ENCODE results near the gene SPECC1. TPM values are rescaled to one million over a fixed set of nuclear protein-coding genes. Genes with fewer than 3 reads are reported as not detected.

SPECC1 gene
- total RNA-seq, 1 donor from 2014 or later: 35.6 TPM

GRCh38 chr17:20039037-20039436 lies 29.9 kb downstream of the SPECC1 start:
- Mint-ChIP-seq H3K9me3 (no peaks in the 10 kb centered on the region), H3K27ac (no peak overlapping the region), H3K27me3 (ENCODE audit: low read depth) (peaks cover 16% of the 10 kb centered on the region), H3K4me1 (no peaks in the 10 kb centered on the region), H3K4me3 (no peak overlapping the region), H3K36me3 (no peaks in the 10 kb centered on the region)
- DNase-seq (ENCODE audit: low spot score in 2 of 2, unreplicated experiment in 2 of 2): no peak
- no peak for TF ChIP-seq CTCF (IDR thresholded peaks at IDR 0.05; ENCODE audit: unreplicated experiment)

- Mint-ChIP-seq H3K9me3 (no peaks in the 10 kb centered on the region), H3K27me3 (ENCODE audit: low read depth) (peaks cover 14% of the 10 kb centered on the region), H3K27ac (no peak overlapping the region), H3K36me3 (no peaks in the 10 kb centered on the region), H3K4me3 (no peak overlapping the region), H3K4me1 (no peaks in the 10 kb centered on the region)
- TF ChIP-seq CTCF (IDR thresholded peaks at IDR 0.05; ENCODE audit: unreplicated experiment): no peak
- DNase-seq (ENCODE audit: low spot score in 2 of 2, unreplicated experiment in 2 of 2): no peak
These were observed 31.1 kb downstream of the SPECC1 start for GRCh38 chr17:20040216-20040615.

GRCh38 chr17:20043021-20043420 lies 33.9 kb downstream of the SPECC1 start:
- H3K36me3 Mint-ChIP-seq: no peaks in the 10 kb centered on the region
- peaks cover 29% of the 10 kb centered on the region for H3K27me3 Mint-ChIP-seq (ENCODE audit: low read depth)
- no peak for DNase-seq (ENCODE audit: low spot score in 2 of 2, unreplicated experiment in 2 of 2)
- H3K27ac Mint-ChIP-seq: no peak overlapping the region
- H3K4me1 Mint-ChIP-seq: no peaks in the 10 kb centered on the region
- peaks cover 6% of the 10 kb centered on the region for H3K9me3 Mint-ChIP-seq
- H3K4me3 Mint-ChIP-seq: no peak overlapping the region
- TF ChIP-seq CTCF (IDR thresholded peaks at IDR 0.05; ENCODE audit: unreplicated experiment): no peak

GRCh38 chr17:20045476-20045875 lies 36.3 kb downstream of the SPECC1 start:
- Mint-ChIP-seq H3K4me3 (no peak overlapping the region), H3K27me3 (ENCODE audit: low read depth) (peaks cover 24% of the 10 kb centered on the region), H3K9me3 (peaks cover 6% of the 10 kb centered on the region), H3K4me1 (no peaks in the 10 kb centered on the region), H3K36me3 (no peaks in the 10 kb centered on the region), H3K27ac (no peak overlapping the region)
- no peak for DNase-seq (ENCODE audit: low spot score in 2 of 2, unreplicated experiment in 2 of 2)
- no peak for TF ChIP-seq CTCF (IDR thresholded peaks at IDR 0.05; ENCODE audit: unreplicated experiment)

- H3K27me3 Mint-ChIP-seq (ENCODE audit: low read depth): peaks cover 19% of the 10 kb centered on the region
- no peak for DNase-seq (ENCODE audit: low spot score in 2 of 2, unreplicated experiment in 2 of 2)
- no peak overlapping the region for H3K4me3 Mint-ChIP-seq
- TF ChIP-seq CTCF (IDR thresholded peaks at IDR 0.05; ENCODE audit: unreplicated experiment): no peak
- no peaks in the 10 kb centered on the region for H3K4me1 Mint-ChIP-seq
- no peaks in the 10 kb centered on the region for H3K36me3 Mint-ChIP-seq
- H3K27ac Mint-ChIP-seq: no peak overlapping the region
- H3K9me3 Mint-ChIP-seq: peaks cover 6% of the 10 kb centered on the region
These were observed 37.5 kb downstream of the SPECC1 start for GRCh38 chr17:20046629-20047028.

GRCh38 chr17:20051624-20052023 lies 42.5 kb downstream of the SPECC1 start:
- no peaks in the 10 kb centered on the region for H3K4me1 Mint-ChIP-seq
- TF ChIP-seq CTCF (IDR thresholded peaks at IDR 0.05; ENCODE audit: unreplicated experiment): no peak
- peaks cover 13% of the 10 kb centered on the region for H3K9me3 Mint-ChIP-seq
- no peak overlapping the region for H3K27ac Mint-ChIP-seq
- H3K4me3 Mint-ChIP-seq: no peak overlapping the region
- peaks cover 34% of the 10 kb centered on the region for H3K27me3 Mint-ChIP-seq (ENCODE audit: low read depth)
- no peaks in the 10 kb centered on the region for H3K36me3 Mint-ChIP-seq
- DNase-seq (ENCODE audit: low spot score in 2 of 2, unreplicated experiment in 2 of 2): no peak

All from mesothelial cell of epicardium (in vitro differentiated cells).